GM13977 (cell line): ENCODE measurements around the gene JAML.

ENCODE experiments used
- DNase-seq: peaks from one replicate; pipeline ENCODE4 v3.0.0; 2012; ENCODE audit warnings: low spot score
- CTCF ChIP-seq: IDR thresholded peaks from 2 replicates; pipeline ENCODE4 v1.5.1; 2012; ENCODE audit warnings: mild to moderate bottlenecking, control low read depth; ENCODE audit not compliant: insufficient read depth; ENCODE audit errors: extremely low read depth, missing control alignments
- in situ Hi-C: fragments of 300-500 bp; cut with MboI; formaldehyde crosslinking; loops from one replicate; pipeline ENCODE4 v1.12.0; 2022; ENCODE audit warnings: low sequenced_read_pairs, low pct_unique_long_range_greater_than_20kb, mixed read lengths, inconsistent platforms; ENCODE audit not compliant: unreplicated experiment

The JAML gene

DNA sequence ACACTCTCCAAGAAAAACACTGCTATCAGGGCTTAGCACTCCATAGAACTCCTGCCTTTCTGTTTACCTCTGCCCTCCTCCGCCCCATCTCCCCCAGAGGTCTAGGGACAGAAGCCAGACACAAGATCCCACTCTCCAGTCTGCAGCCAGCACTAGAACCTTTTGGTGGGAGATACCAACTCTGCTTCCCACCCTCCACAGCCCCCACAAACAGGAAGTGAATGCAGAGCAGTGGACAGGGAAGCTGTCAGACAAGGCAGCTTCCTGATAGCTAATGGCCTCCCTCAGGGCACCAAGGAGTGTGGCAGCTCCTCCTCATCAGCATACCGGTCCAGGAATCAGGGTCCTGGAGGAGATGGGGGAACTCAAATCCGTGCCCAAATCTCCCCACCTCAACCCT lies 77.3 kb downstream of the JAML start:
- TF ChIP-seq CTCF = no peak
- in situ Hi-C loops = no loop called here
- DNase-seq = no peak

DNA sequence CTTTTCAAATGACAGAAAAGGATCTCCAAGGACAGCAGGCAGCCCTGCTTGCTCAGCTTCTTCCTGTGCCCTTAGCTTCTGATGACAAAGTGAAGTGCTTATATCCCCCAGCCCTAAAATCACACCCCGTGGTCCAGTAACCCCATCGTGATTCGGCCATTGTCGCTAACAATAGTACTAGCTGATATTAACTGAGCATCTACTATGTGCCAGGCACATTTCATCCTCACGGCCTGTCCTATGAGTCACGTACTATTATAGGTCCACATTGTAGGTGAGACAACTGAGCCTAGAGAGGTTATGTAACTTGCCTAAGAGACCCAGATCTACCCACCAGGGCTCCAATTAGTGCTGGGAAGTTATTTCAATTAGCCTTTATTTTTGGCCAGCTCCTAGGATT lies 78.3 kb downstream of the JAML start:
- no peak for DNase-seq
- no peak for TF ChIP-seq CTCF
- in situ Hi-C loops = no loop called here

DNA sequence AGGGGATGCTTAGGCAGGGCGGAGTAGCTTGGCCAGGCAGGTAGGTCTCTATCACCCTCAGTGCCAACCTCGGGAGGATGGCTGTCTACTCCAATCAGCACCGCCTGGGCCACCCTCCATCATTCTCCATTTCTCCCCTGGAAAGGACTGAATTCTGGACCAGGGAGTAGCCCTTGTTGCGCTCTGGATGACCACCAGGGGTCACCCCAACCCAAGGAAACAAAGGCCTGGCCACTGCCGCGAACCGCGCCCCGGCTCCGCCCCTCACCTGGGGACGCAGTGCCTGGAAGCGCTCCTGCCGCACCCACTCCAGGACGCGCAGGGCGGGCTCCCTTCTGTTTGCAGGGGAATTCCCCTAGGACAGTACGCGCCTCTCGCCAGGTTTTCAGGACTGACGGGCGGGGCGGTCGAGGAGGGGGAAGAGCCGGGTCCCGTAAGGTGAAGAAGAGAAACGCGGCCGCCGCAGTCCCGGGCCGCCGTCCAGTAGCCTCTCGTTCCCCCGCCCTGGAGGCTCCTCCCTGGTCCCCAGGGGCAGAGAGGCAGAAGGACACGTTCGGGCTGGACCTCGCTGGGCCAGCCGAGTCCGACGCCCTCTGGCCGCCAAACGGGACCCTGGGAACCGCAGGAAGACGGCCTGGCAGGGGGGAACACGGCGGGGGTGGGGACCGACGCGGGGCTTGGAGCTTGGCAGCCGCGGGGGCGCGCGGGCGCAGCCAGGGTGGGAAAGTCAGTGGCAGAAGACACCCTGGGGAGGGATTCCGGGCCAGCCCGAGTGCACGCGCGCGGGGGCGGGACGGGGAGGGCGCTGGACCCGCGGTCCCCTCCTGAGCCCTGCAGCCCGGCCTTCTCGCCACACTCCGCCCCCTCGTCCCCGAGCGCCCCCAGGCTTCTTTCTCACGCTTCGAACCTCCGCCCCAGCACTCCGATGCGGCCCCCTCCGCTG lies 79.3 kb downstream of the JAML start:
- TF ChIP-seq CTCF = peak; percentile 89
- in situ Hi-C loops = no loop called here
- DNase-seq = peak; percentile 97

GRCh38 chr11:118144301-118145268 lies 80.2 kb downstream of the JAML start:
- DNase-seq = no peak
- TF ChIP-seq CTCF = no peak
- in situ Hi-C loops = no loop called here
